ENCODE results near the gene MAP1LC3B2. TPM values are rescaled to one million over a fixed set of nuclear protein-coding genes. Genes with fewer than 3 reads are reported as not detected.

The MAP1LC3B2 gene
- total RNA-seq, 1 experiment from 2014 or later, result 1.9 TPM

DNA sequence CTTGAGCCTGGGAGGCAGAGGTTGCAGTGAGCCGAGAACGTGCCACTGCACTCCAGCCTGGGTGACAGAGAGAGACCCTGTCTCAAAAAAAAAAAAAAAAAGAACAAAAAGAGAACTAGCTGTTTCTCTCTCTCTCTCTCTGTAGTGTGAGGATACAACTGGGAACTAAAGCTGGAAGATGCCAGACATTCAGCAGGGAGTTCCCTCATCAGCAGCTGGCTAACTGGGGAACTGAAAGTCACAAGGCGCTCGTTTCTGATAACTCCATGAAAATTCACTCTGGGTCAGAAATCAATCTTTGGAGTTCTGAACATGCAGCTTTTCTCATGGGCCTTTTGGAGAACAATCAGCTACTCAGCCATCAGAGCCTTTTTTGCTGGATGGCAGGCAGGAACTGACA, 43.5 kb upstream of the MAP1LC3B2 start:
- ChIA-PET CTCF (no interaction called here), POLR2A (interaction anchor here (0.7 kb wide), 1 partner anchor 104 kb away, joined by 13 read pairs; no protein-coding TSS in a partner anchor)
- DNase-seq (ENCODE audit: low read depth, low spot score) (no peak), ATAC-seq (no peak)
- intact Hi-C loops (cut with micrococcal nuclease; ENCODE audit: unreplicated experiment), result no loop called here
- H3K27me3 ChIP-seq (ENCODE audit: control insufficient read depth, insufficient read depth, low read length), result no peaks in the 10 kb centered on the region
- BruUV-seq (replicated peaks), result no TSS peak
- peaks cover 18% of the 10 kb centered on the region for H3K4me1 ChIP-seq (ENCODE audit: control insufficient read depth, insufficient read depth, low read length)
- H3K27ac ChIP-seq (ENCODE audit: low read length), result no peak overlapping the region; the same call in 1 of the 2 replicates
- no peaks in the 10 kb centered on the region for H3K36me3 ChIP-seq (ENCODE audit: control insufficient read depth, insufficient read depth, low read length)
- no peak for TF ChIP-seq POLR2AphosphoS5 (IDR thresholded peaks at IDR 0.05; ENCODE audit: low read depth, low read length)
- no peaks in the 10 kb centered on the region for H3K9me3 ChIP-seq (ENCODE audit: control insufficient read depth, insufficient read depth, low read depth, low read length)
- no peak overlapping the region for H3K4me3 ChIP-seq (ENCODE audit: low read depth in 2 of 2, low read length in 2 of 2)
- in situ Hi-C loops (cut with HindIII; ENCODE audit: low pct_unique_long_range_greater_than_20kb, low sequenced_read_pairs), result no loop called here

DNA sequence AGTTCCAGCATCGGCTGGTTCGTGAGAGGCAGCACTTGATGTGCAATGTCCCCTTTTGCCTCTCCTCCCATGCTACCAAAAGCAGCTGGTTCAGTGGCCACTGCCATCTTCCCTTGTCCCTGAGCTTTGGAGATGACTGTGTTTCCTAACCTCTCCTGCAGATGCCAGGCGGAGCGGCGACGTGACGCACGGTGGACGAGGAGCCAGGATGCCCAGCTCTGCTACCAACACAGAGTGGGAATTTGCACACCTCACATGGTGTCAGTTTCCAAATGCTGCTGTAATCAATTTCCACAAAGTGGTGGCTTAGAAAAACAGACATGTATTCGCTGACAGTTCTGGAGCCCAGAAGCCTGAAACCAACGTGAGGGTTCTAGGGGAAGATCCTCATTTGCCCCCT, 42.5 kb upstream of the MAP1LC3B2 start:
- no peaks in the 10 kb centered on the region for H3K36me3 ChIP-seq (ENCODE audit: control insufficient read depth, insufficient read depth, low read length)
- peaks cover 24% of the 10 kb centered on the region for H3K4me1 ChIP-seq (ENCODE audit: control insufficient read depth, insufficient read depth, low read length)
- ChIA-PET CTCF (no interaction called here), POLR2A (no interaction called here)
- BruUV-seq (replicated peaks), result no TSS peak
- no peaks in the 10 kb centered on the region for H3K9me3 ChIP-seq (ENCODE audit: control insufficient read depth, insufficient read depth, low read depth, low read length)
- in situ Hi-C loops (cut with HindIII; ENCODE audit: low pct_unique_long_range_greater_than_20kb, low sequenced_read_pairs), result no loop called here
- H3K27ac ChIP-seq (ENCODE audit: low read length), result peak overlapping the region; percentile 77; the same call in 1 of the 2 replicates
- H3K4me3 ChIP-seq (ENCODE audit: low read depth in 2 of 2, low read length in 2 of 2), result no peak overlapping the region
- H3K27me3 ChIP-seq (ENCODE audit: control insufficient read depth, insufficient read depth, low read length), result no peaks in the 10 kb centered on the region
- intact Hi-C loops (cut with micrococcal nuclease; ENCODE audit: unreplicated experiment), result no loop called here
- DNase-seq (ENCODE audit: low read depth, low spot score), result no peak
- no peak for ATAC-seq
- no peak for TF ChIP-seq POLR2AphosphoS5 (IDR thresholded peaks at IDR 0.05; ENCODE audit: low read depth, low read length)
- TF ChIP-seq, protein P1, sequence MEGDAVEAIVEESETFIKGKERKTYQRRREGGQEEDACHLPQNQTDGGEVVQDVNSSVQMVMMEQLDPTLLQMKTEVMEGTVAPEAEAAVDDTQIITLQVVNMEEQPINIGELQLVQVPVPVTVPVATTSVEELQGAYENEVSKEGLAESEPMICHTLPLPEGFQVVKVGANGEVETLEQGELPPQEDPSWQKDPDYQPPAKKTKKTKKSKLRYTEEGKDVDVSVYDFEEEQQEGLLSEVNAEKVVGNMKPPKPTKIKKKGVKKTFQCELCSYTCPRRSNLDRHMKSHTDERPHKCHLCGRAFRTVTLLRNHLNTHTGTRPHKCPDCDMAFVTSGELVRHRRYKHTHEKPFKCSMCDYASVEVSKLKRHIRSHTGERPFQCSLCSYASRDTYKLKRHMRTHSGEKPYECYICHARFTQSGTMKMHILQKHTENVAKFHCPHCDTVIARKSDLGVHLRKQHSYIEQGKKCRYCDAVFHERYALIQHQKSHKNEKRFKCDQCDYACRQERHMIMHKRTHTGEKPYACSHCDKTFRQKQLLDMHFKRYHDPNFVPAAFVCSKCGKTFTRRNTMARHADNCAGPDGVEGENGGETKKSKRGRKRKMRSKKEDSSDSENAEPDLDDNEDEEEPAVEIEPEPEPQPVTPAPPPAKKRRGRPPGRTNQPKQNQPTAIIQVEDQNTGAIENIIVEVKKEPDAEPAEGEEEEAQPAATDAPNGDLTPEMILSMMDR (IDR thresholded peaks at IDR 0.05), result no peak
- no peak for TF ChIP-seq SIN3A (IDR thresholded peaks at IDR 0.05; ENCODE audit: borderline replicate concordance, insufficient read depth, low read depth, low read length)
- TF ChIP-seq REST (IDR thresholded peaks at IDR 0.05; ENCODE audit: insufficient read depth in 1 of 2, low read depth in 2 of 2, low read length in 1 of 2), result no peak
- TF ChIP-seq TCF7L2 (IDR thresholded peaks at IDR 0.05; ENCODE audit: low read depth, low read length), result no peak

DNA sequence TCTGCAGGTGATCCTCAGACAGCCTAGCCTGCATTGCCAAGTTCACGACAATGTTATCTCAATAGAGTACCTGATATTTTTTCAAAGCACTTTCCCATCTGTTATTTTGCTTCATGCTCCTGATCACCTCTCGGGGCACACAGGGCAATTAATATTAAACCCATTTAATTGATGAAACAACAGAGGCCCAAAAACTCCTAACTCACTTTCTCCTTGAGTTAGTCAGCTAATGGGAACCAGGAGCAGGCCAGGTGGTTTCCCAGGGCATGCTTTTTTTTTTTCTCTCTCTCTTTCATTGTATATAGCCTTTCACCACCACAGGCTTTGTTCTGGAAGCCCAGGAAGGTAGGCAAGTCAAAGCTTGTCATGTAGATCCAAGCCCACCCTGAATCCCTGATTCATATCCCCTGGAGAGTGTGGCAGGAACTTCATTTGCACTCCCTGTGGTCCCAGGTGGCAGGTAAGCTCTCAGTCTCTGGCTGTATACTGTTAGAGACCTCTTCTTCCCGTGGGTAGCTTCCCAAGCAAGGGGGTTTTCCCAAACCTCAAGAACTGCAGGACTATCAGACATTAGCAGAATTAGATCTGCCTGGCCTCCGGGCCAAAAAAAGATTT, 41.6 kb upstream of the MAP1LC3B2 start:
- no TSS peak for BruUV-seq (replicated peaks)
- H3K27ac ChIP-seq (ENCODE audit: low read length), result peak overlapping the region; percentile 77
- POLR2A ChIA-PET, result no interaction called here
- no peaks in the 10 kb centered on the region for H3K9me3 ChIP-seq (ENCODE audit: control insufficient read depth, insufficient read depth, low read depth, low read length)
- CTCF ChIA-PET, result no interaction called here
- TF ChIP-seq POLR2AphosphoS5 (IDR thresholded peaks at IDR 0.05; ENCODE audit: low read depth, low read length), result no peak
- no peak for TF ChIP-seq REST (IDR thresholded peaks at IDR 0.05; ENCODE audit: insufficient read depth in 1 of 2, low read depth in 2 of 2, low read length in 1 of 2)
- TF ChIP-seq, protein P1 (IDR thresholded peaks at IDR 0.05), result no peak
- TF ChIP-seq SIN3A (IDR thresholded peaks at IDR 0.05; ENCODE audit: borderline replicate concordance, insufficient read depth, low read depth, low read length), result no peak
- no peak for TF ChIP-seq TCF7L2 (IDR thresholded peaks at IDR 0.05; ENCODE audit: low read depth, low read length)
- H3K4me3 ChIP-seq (ENCODE audit: low read depth in 2 of 2, low read length in 2 of 2), result no peak overlapping the region
- intact Hi-C loops (cut with micrococcal nuclease; ENCODE audit: unreplicated experiment), result no loop called here
- H3K4me1 ChIP-seq (ENCODE audit: control insufficient read depth, insufficient read depth, low read length), result peaks cover 27% of the 10 kb centered on the region
- H3K27me3 ChIP-seq (ENCODE audit: control insufficient read depth, insufficient read depth, low read length), result no peaks in the 10 kb centered on the region
- in situ Hi-C loops (cut with HindIII; ENCODE audit: low pct_unique_long_range_greater_than_20kb, low sequenced_read_pairs), result no loop called here
- no peaks in the 10 kb centered on the region for H3K36me3 ChIP-seq (ENCODE audit: control insufficient read depth, insufficient read depth, low read length)
- ATAC-seq, result no peak
- DNase-seq (ENCODE audit: low read depth, low spot score), result no peak
